ENCODE results near the gene KRTAP1-1. TPM values are rescaled to one million over a fixed set of nuclear protein-coding genes. Genes with fewer than 3 reads are reported as not detected.

Gene KRTAP1-1
- polyA plus RNA-seq, 1 donor from 2014 or later = not detected

- Histone ChIP-seq H3K27ac (ENCODE audit: low read length) (no peak overlapping the region), H3K79me2 (replicated peaks; ENCODE audit: insufficient read depth, low read length) (no peaks in the 10 kb centered on the region), H2AFZ (ENCODE audit: low read depth, low read length) (no peak overlapping the region), H3K9me3 (ENCODE audit: low read length) (no peaks in the 10 kb centered on the region), H3K36me3 (ENCODE audit: insufficient read depth, low read length) (no peaks in the 10 kb centered on the region), H3K27me3 (ENCODE audit: insufficient read depth, low read depth, low read length) (no peaks in the 10 kb centered on the region), H3K9me2 (ENCODE audit: insufficient read depth, low read length) (no peaks in the 10 kb centered on the region), H4K20me1 (ENCODE audit: insufficient read depth) (no peaks in the 10 kb centered on the region), H3K4me2 (ENCODE audit: low read length) (no peak overlapping the region), H3F3A (ENCODE audit: insufficient read depth, low read length, poor library complexity, severe bottlenecking) (no peaks in the 10 kb centered on the region), H3K4me3 (ENCODE audit: low read length) (no peak overlapping the region), H3K9ac (ENCODE audit: low read length) (no peak overlapping the region)
- TF ChIP-seq TAF1 (IDR thresholded peaks at IDR 0.05; ENCODE audit: low read depth) = no peak
- TF ChIP-seq RAD21 (conservative IDR thresholded peaks at IDR 0.05) = no peak
- TF ChIP-seq MXI1 (conservative IDR thresholded peaks at IDR 0.05; ENCODE audit: poor library complexity, severe bottlenecking) = no peak
- no peak for TF ChIP-seq POLR2AphosphoS5 (IDR thresholded peaks at IDR 0.05)
- TF ChIP-seq CTCF (IDR thresholded peaks at IDR 0.05; ENCODE audit: poor library complexity, severe bottlenecking) = no peak
- TF ChIP-seq REST (IDR thresholded peaks at IDR 0.05; ENCODE audit: borderline replicate concordance) = no peak
- TF ChIP-seq SMC3 (conservative IDR thresholded peaks at IDR 0.05; ENCODE audit: poor library complexity) = no peak
Observed at GRCh38 chr17:41003926-41004325, 37.3 kb downstream of the KRTAP1-1 start.

- Histone ChIP-seq H2AFZ (ENCODE audit: low read depth, low read length) (no peak overlapping the region), H3K36me3 (ENCODE audit: insufficient read depth, low read length) (no peaks in the 10 kb centered on the region), H3K9me2 (ENCODE audit: insufficient read depth, low read length) (no peaks in the 10 kb centered on the region), H4K20me1 (ENCODE audit: insufficient read depth) (no peaks in the 10 kb centered on the region), H3K9ac (ENCODE audit: low read length) (no peak overlapping the region), H3K27me3 (ENCODE audit: insufficient read depth, low read depth, low read length) (no peaks in the 10 kb centered on the region), H3F3A (ENCODE audit: insufficient read depth, low read length, poor library complexity, severe bottlenecking) (no peaks in the 10 kb centered on the region), H3K79me2 (replicated peaks; ENCODE audit: insufficient read depth, low read length) (no peaks in the 10 kb centered on the region), H3K4me3 (ENCODE audit: low read length) (no peak overlapping the region), H3K4me2 (ENCODE audit: low read length) (no peak overlapping the region), H3K27ac (ENCODE audit: low read length) (no peak overlapping the region), H3K9me3 (ENCODE audit: low read length) (no peaks in the 10 kb centered on the region)
- TF ChIP-seq TAF1 (IDR thresholded peaks at IDR 0.05; ENCODE audit: low read depth) (no peak), REST (IDR thresholded peaks at IDR 0.05; ENCODE audit: borderline replicate concordance) (no peak), RAD21 (conservative IDR thresholded peaks at IDR 0.05) (no peak), EZH2 (IDR thresholded peaks at IDR 0.05; ENCODE audit: borderline replicate concordance, insufficient read depth, low read length, poor library complexity, severe bottlenecking) (no peak), SMC3 (conservative IDR thresholded peaks at IDR 0.05; ENCODE audit: poor library complexity) (no peak), CTCF (IDR thresholded peaks at IDR 0.05; ENCODE audit: poor library complexity, severe bottlenecking) (no peak), EP300 (conservative IDR thresholded peaks at IDR 0.05; ENCODE audit: poor library complexity, severe bottlenecking) (no peak), POLR2AphosphoS5 (IDR thresholded peaks at IDR 0.05) (no peak)
Observed at GRCh38 chr17:41002814-41003213, 38.4 kb downstream of the KRTAP1-1 start.
